Left ventricle myocardium inferior (tissue), 1 donor: ENCODE data around the gene HMGA1. TPM values are rescaled to one million over a fixed set of nuclear protein-coding genes. Genes with fewer than 3 reads are reported as not detected.
A peak's percentile ranks its signal among the peaks of the same experiment; 100 is the strongest.

Source experiments
- DNase-seq: peaks from one replicate; pipeline ENCODE4 v3.0.0-alpha.2; 2020
- H3K27ac ChIP-seq: fragments of 200-600 bp; replicated peaks from 2 replicates; pipeline ENCODE4 v1.8.0; 2021
- H3K27me3 ChIP-seq: fragments of 200-600 bp; 2 replicates; pipeline ENCODE4 v1.8.0; 2021; ENCODE audit warnings: low read depth
- H3K36me3 ChIP-seq: fragments of 200-600 bp; 2 replicates; pipeline ENCODE4 v1.8.0; 2021
- H3K4me1 ChIP-seq: fragments of 200-600 bp; 2 replicates; pipeline ENCODE4 v1.8.0; 2021
- H3K4me3 ChIP-seq: fragments of 200-600 bp; 2 replicates; pipeline ENCODE4 v1.8.0; 2021; ENCODE audit warnings: mild to moderate bottlenecking, moderate library complexity
- H3K9me3 ChIP-seq: fragments of 200-600 bp; replicated peaks from 2 replicates; pipeline ENCODE4 v1.8.0; 2021
- intact Hi-C: fragments of 100-400 bp; cut with micrococcal nuclease; formaldehyde crosslinking; loops from one replicate; pipeline ENCODE4 v1.11.0; 2022
- total RNA-seq: library from RNA; stranded (reverse); fragmentation: NEBNext Ultra II Directional; extraction: Animal tissue kit (Norgen Biotek cat#: 25700); gene quantifications from one replicate; pipeline ENCODE4 v1.2.1, GENCODE V29; 2021
- TF ChIP-seq, protein P1 (sequence below): fragments of 200-600 bp; IDR thresholded peaks from 2 replicates; pipeline ENCODE4 v1.8.0; 2021; ENCODE audit warnings: antibody characterized with exemption, mild to moderate bottlenecking, borderline replicate concordance
- donor health status: DM: no; HTN: yes; CAD: no; lungs with severe emphysema.

HMGA1 gene
- total RNA-seq, 1 donor from 2014 or later = 46.7 TPM

DNA sequence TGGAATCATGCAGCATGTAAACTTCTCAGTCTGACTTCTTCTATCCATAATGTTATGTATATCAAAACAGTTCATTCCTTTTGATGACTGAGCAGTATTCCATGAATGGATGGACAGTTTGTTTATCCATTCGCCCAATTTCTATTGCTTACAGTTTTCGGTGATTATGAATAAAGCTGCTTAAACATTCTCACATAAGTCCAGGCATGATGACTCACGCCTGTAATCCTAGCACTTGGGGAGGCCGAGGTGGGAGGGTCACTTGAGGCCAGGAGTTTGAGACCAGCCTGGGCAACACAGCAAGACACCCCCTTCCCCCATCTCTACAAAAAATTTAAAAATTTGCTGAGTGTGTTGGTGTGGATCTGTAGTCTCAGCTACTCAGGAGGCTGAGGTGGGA lies 22.9 kb upstream of the HMGA1 start:
- no peak for DNase-seq
- no peaks in the 10 kb centered on the region for H3K27me3 ChIP-seq
- TF ChIP-seq, protein P1, sequence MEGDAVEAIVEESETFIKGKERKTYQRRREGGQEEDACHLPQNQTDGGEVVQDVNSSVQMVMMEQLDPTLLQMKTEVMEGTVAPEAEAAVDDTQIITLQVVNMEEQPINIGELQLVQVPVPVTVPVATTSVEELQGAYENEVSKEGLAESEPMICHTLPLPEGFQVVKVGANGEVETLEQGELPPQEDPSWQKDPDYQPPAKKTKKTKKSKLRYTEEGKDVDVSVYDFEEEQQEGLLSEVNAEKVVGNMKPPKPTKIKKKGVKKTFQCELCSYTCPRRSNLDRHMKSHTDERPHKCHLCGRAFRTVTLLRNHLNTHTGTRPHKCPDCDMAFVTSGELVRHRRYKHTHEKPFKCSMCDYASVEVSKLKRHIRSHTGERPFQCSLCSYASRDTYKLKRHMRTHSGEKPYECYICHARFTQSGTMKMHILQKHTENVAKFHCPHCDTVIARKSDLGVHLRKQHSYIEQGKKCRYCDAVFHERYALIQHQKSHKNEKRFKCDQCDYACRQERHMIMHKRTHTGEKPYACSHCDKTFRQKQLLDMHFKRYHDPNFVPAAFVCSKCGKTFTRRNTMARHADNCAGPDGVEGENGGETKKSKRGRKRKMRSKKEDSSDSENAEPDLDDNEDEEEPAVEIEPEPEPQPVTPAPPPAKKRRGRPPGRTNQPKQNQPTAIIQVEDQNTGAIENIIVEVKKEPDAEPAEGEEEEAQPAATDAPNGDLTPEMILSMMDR = no peak
- no peaks in the 10 kb centered on the region for H3K36me3 ChIP-seq
- H3K4me3 ChIP-seq = no peak overlapping the region
- intact Hi-C loops = no loop called here
- H3K4me1 ChIP-seq = no peaks in the 10 kb centered on the region
- H3K9me3 ChIP-seq = no peaks in the 10 kb centered on the region
- no peak overlapping the region for H3K27ac ChIP-seq

DNA sequence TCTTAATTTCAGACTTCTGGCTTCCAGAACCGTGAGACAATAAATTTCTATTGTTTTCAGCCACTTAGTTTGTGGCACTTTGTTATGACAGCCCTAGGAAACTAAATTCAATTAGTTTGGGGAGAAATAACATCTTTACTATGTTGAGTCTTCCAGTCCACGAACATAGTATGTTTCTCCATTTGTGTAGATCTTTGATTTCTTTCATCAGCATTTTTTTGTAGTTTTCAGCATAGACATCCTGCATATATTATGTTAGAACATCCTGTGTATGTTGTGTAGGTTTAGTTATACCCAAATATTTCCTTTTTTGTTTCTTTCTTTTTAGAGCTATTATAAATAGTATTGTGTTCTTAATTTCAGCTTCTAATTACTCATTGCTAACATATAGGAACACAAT lies 18.0 kb upstream of the HMGA1 start:
- no peak for DNase-seq
- H3K27ac ChIP-seq = no peak overlapping the region

DNA sequence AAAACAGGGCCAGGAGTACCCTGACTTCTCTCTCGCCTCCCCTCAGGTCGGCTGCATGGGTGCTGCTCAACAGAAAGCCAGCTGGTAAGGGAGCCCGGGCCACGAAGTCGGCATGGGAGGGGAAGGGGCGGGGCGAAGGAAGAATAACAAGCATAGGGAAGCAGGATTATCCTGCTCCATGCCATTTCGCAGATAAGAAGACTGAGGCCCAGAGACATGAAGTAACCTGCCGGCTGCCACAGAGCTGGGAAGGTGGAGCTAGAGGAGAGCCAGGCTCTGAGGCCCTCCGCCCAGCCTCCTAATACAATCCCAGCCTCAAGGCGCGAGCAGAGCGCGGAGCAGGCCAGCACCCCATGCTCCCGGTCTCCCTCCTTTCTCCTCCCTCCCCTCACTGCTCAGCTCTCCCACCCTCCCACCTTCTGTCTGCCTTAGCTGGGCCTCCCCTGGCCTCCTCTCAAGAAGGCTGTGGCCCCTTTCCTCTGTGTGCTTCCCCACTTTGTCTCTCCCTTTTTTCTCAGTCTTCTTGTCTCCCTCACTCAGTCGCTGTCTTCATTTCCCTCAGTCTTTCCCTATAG lies 13.2 kb upstream of the HMGA1 start:
- Histone ChIP-seq H3K27me3 (no peaks in the 10 kb centered on the region), H3K27ac (peak overlapping the region; percentile 93), H3K4me1 (peaks cover 14% of the 10 kb centered on the region), H3K36me3 (no peaks in the 10 kb centered on the region), H3K4me3 (peak overlapping the region; percentile 82), H3K9me3 (no peaks in the 10 kb centered on the region)
- no peak for DNase-seq
- TF ChIP-seq, protein P1 = no peak
- intact Hi-C loops = no loop called here

More for the DNA sequence above, 18.0 kb upstream of the HMGA1 start:
- Histone ChIP-seq H3K27me3 (no peaks in the 10 kb centered on the region), H3K36me3 (no peaks in the 10 kb centered on the region), H3K9me3 (no peaks in the 10 kb centered on the region), H3K4me3 (no peak overlapping the region), H3K4me1 (peaks cover 7% of the 10 kb centered on the region)
- intact Hi-C loops = no loop called here
- TF ChIP-seq, protein P1 = no peak

DNA sequence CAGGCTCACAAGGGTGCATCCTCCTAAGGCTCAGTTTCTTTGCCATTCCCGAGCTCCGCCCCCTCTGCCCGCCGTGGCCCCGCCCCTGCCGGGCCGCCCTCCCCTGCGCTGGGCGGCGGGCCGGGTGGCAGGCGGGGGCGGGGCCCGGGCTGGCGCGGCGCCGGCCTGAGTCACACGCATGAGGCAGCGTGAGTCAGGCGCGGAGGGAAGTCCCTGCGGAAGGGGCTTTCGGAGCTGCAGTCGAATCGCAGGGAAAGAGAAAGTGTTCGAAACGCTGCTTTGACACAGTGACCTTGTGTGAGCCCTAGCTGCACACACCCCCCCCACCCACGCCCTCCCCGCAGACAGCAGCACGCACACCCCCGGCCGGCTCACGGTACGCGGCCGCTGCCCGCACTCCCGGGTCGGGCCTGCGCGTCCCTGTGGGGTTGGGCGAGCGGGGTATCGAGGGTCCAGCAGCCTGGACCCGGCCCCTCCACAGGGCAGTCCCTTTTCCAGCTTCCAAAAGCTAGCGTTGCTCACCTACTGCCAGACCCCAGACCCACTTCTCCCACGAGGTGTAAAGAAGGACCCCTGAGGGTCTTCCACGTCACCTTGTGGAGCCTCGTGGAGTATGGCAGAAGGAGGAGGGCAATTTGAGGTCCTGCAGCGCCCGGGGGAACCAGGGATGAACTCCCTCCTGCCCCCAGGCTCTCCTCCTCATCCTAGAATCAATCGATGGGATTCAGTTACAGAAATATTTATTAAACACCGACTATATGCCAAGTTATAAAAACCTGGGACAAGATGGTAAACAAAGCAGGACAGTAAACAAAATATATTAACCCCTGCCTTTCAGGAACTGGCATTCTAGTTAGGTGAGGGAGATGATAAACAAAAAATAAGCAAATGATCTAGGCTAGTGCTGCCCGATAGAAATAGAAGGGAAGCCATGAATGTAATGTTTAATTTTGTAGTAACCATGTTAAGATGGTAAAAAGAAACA lies 12.4 kb upstream of the HMGA1 start:
- no peaks in the 10 kb centered on the region for H3K27me3 ChIP-seq
- DNase-seq = peak; percentile 92
- TF ChIP-seq, protein P1 = no peak
- peak overlapping the region; percentile 93 for H3K27ac ChIP-seq
- no peaks in the 10 kb centered on the region for H3K9me3 ChIP-seq
- peak overlapping the region; percentile 82 for H3K4me3 ChIP-seq
- intact Hi-C loops = no loop called here
- H3K36me3 ChIP-seq = no peaks in the 10 kb centered on the region
- peaks cover 14% of the 10 kb centered on the region for H3K4me1 ChIP-seq

DNA sequence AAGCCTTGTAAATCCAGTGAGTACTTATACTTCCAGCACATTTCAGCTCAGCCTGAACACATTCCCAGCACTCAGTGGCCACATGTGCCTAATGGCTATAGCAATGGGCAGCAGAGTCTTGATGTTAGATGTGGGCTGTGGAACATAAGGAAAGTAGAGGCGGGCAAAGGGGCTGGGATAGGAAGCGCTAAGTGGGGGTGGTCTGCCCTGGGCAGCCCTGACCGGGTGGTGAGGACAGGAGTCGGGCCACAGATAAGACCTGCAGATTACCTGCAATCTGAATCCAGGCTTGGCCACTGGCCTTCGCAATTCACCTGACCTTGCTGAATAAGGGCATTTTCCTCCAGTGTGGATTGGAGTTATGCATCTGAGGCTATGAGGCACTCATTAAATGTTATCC lies 11.1 kb upstream of the HMGA1 start:
- no peak overlapping the region for H3K27ac ChIP-seq
- H3K4me3 ChIP-seq = no peak overlapping the region
- H3K9me3 ChIP-seq = no peaks in the 10 kb centered on the region
- TF ChIP-seq, protein P1 = no peak
- peaks cover 14% of the 10 kb centered on the region for H3K4me1 ChIP-seq
- no peaks in the 10 kb centered on the region for H3K27me3 ChIP-seq
- H3K36me3 ChIP-seq = no peaks in the 10 kb centered on the region
- intact Hi-C loops = no loop called here
- no peak for DNase-seq
